Measurements from ENCODE around the gene DKK3.

The DKK3 gene

GRCh38 chr11:12029738-12030363, 21.4 kb upstream of the DKK3 start:
- DNase-seq (ENCODE audit: low read depth in 3 of 3), result no peak

- no peak for DNase-seq (ENCODE audit: low read depth in 3 of 3)
Observed at GRCh38 chr11:12029119-12029518, 20.7 kb upstream of the DKK3 start.

- DNase-seq (ENCODE audit: low read depth in 3 of 3), result no peak
Observed at GRCh38 chr11:12028303-12028702, 19.9 kb upstream of the DKK3 start.

GRCh38 chr11:12026331-12027211, 18.1 kb upstream of the DKK3 start:
- DNase-seq (ENCODE audit: low read depth in 3 of 3), result no peak

GRCh38 chr11:12024254-12024926, 16.0 kb upstream of the DKK3 start:
- DNase-seq (ENCODE audit: low read depth in 3 of 3), result no peak

GRCh38 chr11:12023015-12023414, 14.6 kb upstream of the DKK3 start:
- DNase-seq (ENCODE audit: low read depth in 3 of 3), result no peak

- no peak for DNase-seq (ENCODE audit: low read depth in 3 of 3)
Observed at GRCh38 chr11:12020546-12020945, 12.1 kb upstream of the DKK3 start.

- no peak for DNase-seq (ENCODE audit: low read depth in 3 of 3)
Observed at GRCh38 chr11:12019866-12020416, 11.5 kb upstream of the DKK3 start.

- no peak for DNase-seq (ENCODE audit: low read depth in 3 of 3)
Observed at GRCh38 chr11:12019337-12019736, 10.9 kb upstream of the DKK3 start.

- DNase-seq (ENCODE audit: low read depth in 3 of 3), result no peak
Observed at GRCh38 chr11:12017865-12018453, 9.5 kb upstream of the DKK3 start.

- DNase-seq (ENCODE audit: low read depth in 3 of 3), result no peak
Observed at GRCh38 chr11:12017243-12017678, 8.8 kb upstream of the DKK3 start.

GRCh38 chr11:12016246-12016645, 7.8 kb upstream of the DKK3 start:
- DNase-seq (ENCODE audit: low read depth in 3 of 3), result no peak

GRCh38 chr11:12015486-12015885, 7.1 kb upstream of the DKK3 start:
- no peak for DNase-seq (ENCODE audit: low read depth in 3 of 3)

- no peak for DNase-seq (ENCODE audit: low read depth in 3 of 3)
Observed at GRCh38 chr11:12013781-12014180, 5.4 kb upstream of the DKK3 start.

- no peak for DNase-seq (ENCODE audit: low read depth in 3 of 3)
Observed at GRCh38 chr11:12009617-12010321, 1.3 kb upstream of the DKK3 start.

- DNase-seq (ENCODE audit: low read depth in 3 of 3), result no peak
Observed at GRCh38 chr11:12008790-12009616, 577 bp upstream of the DKK3 start.

- no peak for DNase-seq (ENCODE audit: low read depth in 3 of 3)
Observed at GRCh38 chr11:12007230-12007593, 1.2 kb downstream of the DKK3 start.

- DNase-seq (ENCODE audit: low read depth in 3 of 3), result no peak
Observed at GRCh38 chr11:12006552-12007229, 1.7 kb downstream of the DKK3 start.

GRCh38 chr11:12005476-12005875, 3.0 kb downstream of the DKK3 start:
- no peak for DNase-seq (ENCODE audit: low read depth in 3 of 3)

GRCh38 chr11:12005061-12005460, 3.4 kb downstream of the DKK3 start:
- DNase-seq (ENCODE audit: low read depth in 3 of 3), result no peak
